Osteoblast (primary cell): ENCODE measurements around the gene RNF130. TPM values are rescaled to one million over a fixed set of nuclear protein-coding genes. Genes with fewer than 3 reads are reported as not detected.

ENCODE experiments used
- DNase-seq: peaks from one replicate; pipeline ENCODE4 v3.0.0; 2011; ENCODE audit warnings: low spot score, mixed read lengths; ENCODE audit not compliant: insufficient read length; ENCODE audit errors: missing footprints
- H2AFZ ChIP-seq: 2 replicates; pipeline ENCODE4 v1.6.0; 2011; ENCODE audit warnings: mild to moderate bottlenecking, low read length
- H3K27ac ChIP-seq: 2 replicates; pipeline ENCODE4 v1.5.1; 2011; ENCODE audit warnings: mild to moderate bottlenecking, low read depth, low read length, moderate library complexity
- H3K27me3 ChIP-seq: 2 replicates; pipeline ENCODE4 v1.6.0; 2012; ENCODE audit warnings: mild to moderate bottlenecking, control low read depth, inconsistent platforms, low read length, moderate library complexity; ENCODE audit not compliant: insufficient read depth
- H3K36me3 ChIP-seq: 2 replicates; pipeline ENCODE4 v1.5.1; 2011; ENCODE audit warnings: mild to moderate bottlenecking, low read length, control low read depth, moderate library complexity; ENCODE audit not compliant: insufficient read depth
- H3K4me1 ChIP-seq: 2 replicates; pipeline ENCODE4 v1.5.1; 2011; ENCODE audit warnings: mild to moderate bottlenecking, low read length, control low read depth, moderate library complexity; ENCODE audit not compliant: insufficient read depth
- H3K4me2 ChIP-seq: 2 replicates; pipeline ENCODE4 v1.6.0; 2011; ENCODE audit warnings: mild to moderate bottlenecking, low read length; ENCODE audit not compliant: insufficient read depth
- H3K4me3 ChIP-seq: fragments of 200-600 bp; sonication (generic); 3 replicates; pipeline ENCODE4 v1.5.1; 2012; ENCODE audit warnings: mild to moderate bottlenecking, low read length, inconsistent platforms; ENCODE audit not compliant: insufficient read depth
- H3K79me2 ChIP-seq: 2 replicates; pipeline ENCODE4 v1.6.0; 2012; ENCODE audit warnings: mild to moderate bottlenecking, low read length, control low read depth, inconsistent platforms; ENCODE audit not compliant: insufficient read depth
- H3K9me3 ChIP-seq: 2 replicates; pipeline ENCODE4 v1.5.1; 2011; ENCODE audit warnings: low read depth, low read length, control low read depth
- H4K20me1 ChIP-seq: 2 replicates; pipeline ENCODE4 v1.6.0; 2012; ENCODE audit warnings: mild to moderate bottlenecking, low read length, control low read depth; ENCODE audit not compliant: insufficient read depth
- total RNA-seq: library from RNA; depleted of rRNA; stranded (reverse); fragments of >200 nt; gene quantifications from 2 replicates; pipeline ENCODE4 v1.2.3, GENCODE V29; 2012
- TF ChIP-seq, protein P1 (sequence below): IDR thresholded peaks from 2 replicates; pipeline ENCODE4 v1.5.1; 2011; ENCODE audit warnings: mild to moderate bottlenecking, low read depth, low read length, moderate library complexity; ENCODE audit errors: extremely low read depth

Gene RNF130
- total RNA-seq, 1 donor, result 28.6 TPM

- Histone ChIP-seq H4K20me1 (no peaks in the 10 kb centered on the region), H3K4me3 (no peak overlapping the region), H3K79me2 (no peaks in the 10 kb centered on the region), H3K36me3 (no peaks in the 10 kb centered on the region), H3K27me3 (no peaks in the 10 kb centered on the region), H3K27ac (no peak overlapping the region), H3K4me2 (no peak overlapping the region), H3K9me3 (no peaks in the 10 kb centered on the region), H3K4me1 (no peaks in the 10 kb centered on the region), H2AFZ (no peak overlapping the region)
- DNase-seq, result no peak
- TF ChIP-seq, protein P1, sequence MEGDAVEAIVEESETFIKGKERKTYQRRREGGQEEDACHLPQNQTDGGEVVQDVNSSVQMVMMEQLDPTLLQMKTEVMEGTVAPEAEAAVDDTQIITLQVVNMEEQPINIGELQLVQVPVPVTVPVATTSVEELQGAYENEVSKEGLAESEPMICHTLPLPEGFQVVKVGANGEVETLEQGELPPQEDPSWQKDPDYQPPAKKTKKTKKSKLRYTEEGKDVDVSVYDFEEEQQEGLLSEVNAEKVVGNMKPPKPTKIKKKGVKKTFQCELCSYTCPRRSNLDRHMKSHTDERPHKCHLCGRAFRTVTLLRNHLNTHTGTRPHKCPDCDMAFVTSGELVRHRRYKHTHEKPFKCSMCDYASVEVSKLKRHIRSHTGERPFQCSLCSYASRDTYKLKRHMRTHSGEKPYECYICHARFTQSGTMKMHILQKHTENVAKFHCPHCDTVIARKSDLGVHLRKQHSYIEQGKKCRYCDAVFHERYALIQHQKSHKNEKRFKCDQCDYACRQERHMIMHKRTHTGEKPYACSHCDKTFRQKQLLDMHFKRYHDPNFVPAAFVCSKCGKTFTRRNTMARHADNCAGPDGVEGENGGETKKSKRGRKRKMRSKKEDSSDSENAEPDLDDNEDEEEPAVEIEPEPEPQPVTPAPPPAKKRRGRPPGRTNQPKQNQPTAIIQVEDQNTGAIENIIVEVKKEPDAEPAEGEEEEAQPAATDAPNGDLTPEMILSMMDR, result no peak
These were observed 98.2 kb downstream of the RNF130 start for GRCh38 chr5:179973391-179973790.

DNA sequence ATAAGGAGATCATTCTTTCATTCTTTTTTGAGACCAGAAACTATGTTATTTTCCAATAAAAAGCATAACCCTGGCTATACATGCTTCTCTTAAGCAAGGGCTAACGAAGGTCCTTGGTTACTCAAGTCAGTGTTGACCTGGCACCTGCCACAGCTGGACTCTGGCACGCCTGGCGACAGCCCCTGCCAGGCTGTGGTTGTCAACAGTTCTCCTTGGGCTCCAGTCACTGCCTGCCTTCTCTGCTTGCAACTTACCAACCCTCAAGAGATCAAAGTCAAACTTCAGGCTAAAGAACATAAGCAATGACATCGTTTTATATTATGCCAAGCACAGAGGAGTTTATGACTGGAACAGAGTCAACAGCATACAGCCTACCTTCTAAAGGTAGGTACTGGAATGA, 102.4 kb downstream of the RNF130 start:
- Histone ChIP-seq H3K27me3 (no peaks in the 10 kb centered on the region), H3K4me1 (no peaks in the 10 kb centered on the region), H4K20me1 (no peaks in the 10 kb centered on the region), H3K79me2 (no peaks in the 10 kb centered on the region), H3K4me3 (no peak overlapping the region), H3K4me2 (no peak overlapping the region), H3K27ac (no peak overlapping the region), H3K9me3 (no peaks in the 10 kb centered on the region), H3K36me3 (peaks cover 5% of the 10 kb centered on the region), H2AFZ (no peak overlapping the region)
- no peak for DNase-seq
- TF ChIP-seq, protein P1, result no peak

DNA sequence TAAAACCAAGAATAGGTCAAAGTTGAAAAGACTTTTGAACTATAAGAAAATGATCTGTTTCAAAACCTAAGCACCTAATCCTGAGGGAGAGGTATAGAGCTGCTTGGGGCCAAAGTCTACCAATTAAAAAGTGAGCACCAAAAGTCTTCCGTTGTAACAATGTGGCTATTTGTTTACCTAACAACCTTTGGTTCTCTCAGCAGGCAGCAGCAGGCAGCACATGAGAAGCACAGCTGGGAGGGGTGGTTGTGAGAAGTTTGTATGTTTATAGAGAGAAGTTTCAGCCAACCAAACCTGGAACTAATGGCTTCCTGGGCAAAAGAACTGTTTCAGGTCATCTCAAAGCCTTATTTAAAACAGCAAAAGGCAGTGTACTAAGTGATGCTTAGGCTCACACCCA, 104.1 kb downstream of the RNF130 start:
- TF ChIP-seq, protein P1, result no peak
- no peaks in the 10 kb centered on the region for H3K4me1 ChIP-seq
- no peak overlapping the region for H2AFZ ChIP-seq
- H4K20me1 ChIP-seq, result no peaks in the 10 kb centered on the region
- no peaks in the 10 kb centered on the region for H3K27me3 ChIP-seq
- no peaks in the 10 kb centered on the region for H3K9me3 ChIP-seq
- H3K36me3 ChIP-seq, result peaks cover 5% of the 10 kb centered on the region
- no peak for DNase-seq
- H3K27ac ChIP-seq, result no peak overlapping the region
- H3K4me2 ChIP-seq, result no peak overlapping the region
- H3K79me2 ChIP-seq, result no peaks in the 10 kb centered on the region
- no peak overlapping the region for H3K4me3 ChIP-seq

DNA sequence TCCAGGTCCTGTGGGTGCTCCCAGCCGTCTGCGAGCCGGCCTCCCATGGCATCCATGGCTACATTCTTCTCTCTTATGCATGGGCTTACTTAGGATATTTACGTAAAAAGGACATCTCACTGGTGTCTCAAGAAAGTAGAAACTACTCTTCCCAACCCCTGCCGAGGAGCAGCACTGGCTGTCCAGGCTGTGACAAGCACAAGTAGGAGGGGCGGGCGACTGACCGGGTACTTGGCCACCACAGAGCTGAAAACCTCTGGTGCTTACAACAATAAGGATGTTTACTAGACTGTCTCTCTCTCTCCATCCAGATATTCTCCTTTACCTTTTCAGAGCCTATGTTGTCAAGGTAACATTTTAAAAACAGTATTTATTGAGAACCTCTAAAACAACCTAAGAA, 107.5 kb downstream of the RNF130 start:
- H3K4me1 ChIP-seq, result no peaks in the 10 kb centered on the region
- H2AFZ ChIP-seq, result no peak overlapping the region
- TF ChIP-seq, protein P1, result no peak
- H3K36me3 ChIP-seq, result peaks cover 5% of the 10 kb centered on the region
- no peaks in the 10 kb centered on the region for H3K27me3 ChIP-seq
- no peaks in the 10 kb centered on the region for H4K20me1 ChIP-seq
- no peaks in the 10 kb centered on the region for H3K79me2 ChIP-seq
- no peak for DNase-seq
- H3K27ac ChIP-seq, result no peak overlapping the region
- no peak overlapping the region for H3K4me2 ChIP-seq
- no peaks in the 10 kb centered on the region for H3K9me3 ChIP-seq
- H3K4me3 ChIP-seq, result no peak overlapping the region
